Vagina (tissue), 2 donors: ENCODE results near the gene PGA4.
"Not testable (repeated sequence)": the region's sequence is repeated elsewhere in the genome, so short reads cannot be mapped to it uniquely, and the experiment has no call there.

Experiments used
- CTCF ChIP-seq, 3 experiments: fragments of 450-650 bp in 2 of 3; fragments of 200-600 bp in 1 of 3; sonication (generic) in 1 of 3; IDR thresholded peaks; one replicate each; pipeline ENCODE4 v1.5.1; 2017 to 2019; ENCODE audit warnings: antibody characterized with exemption in 3 of 3, mild to moderate bottlenecking in 2 of 3, moderate library complexity in 2 of 3
- POLR2A ChIP-seq, 2 donors: fragments of 450-650 bp; IDR thresholded peaks; one replicate each; pipeline ENCODE4 v1.6.1; 2017; ENCODE audit warnings: antibody characterized with exemption in 2 of 2, mild to moderate bottlenecking in 2 of 2, moderate library complexity in 2 of 2

- not testable (repeated sequence) for TF ChIP-seq CTCF, POLR2A (IDR thresholded peaks at IDR 0.05)
Observed at GRCh38 chr11:61226457-61227137, 4.5 kb downstream of the PGA4 start.
